RWPE1 (cell line): ENCODE results near the gene ARHGEF7.

Source experiments
- CTCF ChIA-PET: fragments of 350-600 bp; sonication (Branson Sonifier 250); formaldehyde crosslinking; extraction: SDS; loops from one replicate; lab custom pipeline; 2021; lab: Yijun Ruan, JAX
- POLR2A ChIA-PET: fragments of 400-600 bp; formaldehyde crosslinking; extraction: SDS; loops from one replicate; lab custom pipeline; 2020; ENCODE audit warnings: antibody characterized with exemption; ENCODE audit not compliant: low non-redundant PET; lab: Yijun Ruan, JAX
- DNase-seq: peaks from one replicate; pipeline ENCODE4 v3.0.0; 2012; ENCODE audit warnings: low spot score
- H3K27ac ChIP-seq: fragments of 450-650 bp; 2 replicates; pipeline ENCODE4 v1.5.1; 2017
- TF ChIP-seq, protein P1 (sequence below): fragments of 450-650 bp; conservative IDR thresholded peaks from 2 replicates; pipeline ENCODE4 v1.5.1; 2017; ENCODE audit warnings: low read depth, mild to moderate bottlenecking

ARHGEF7 gene

DNA sequence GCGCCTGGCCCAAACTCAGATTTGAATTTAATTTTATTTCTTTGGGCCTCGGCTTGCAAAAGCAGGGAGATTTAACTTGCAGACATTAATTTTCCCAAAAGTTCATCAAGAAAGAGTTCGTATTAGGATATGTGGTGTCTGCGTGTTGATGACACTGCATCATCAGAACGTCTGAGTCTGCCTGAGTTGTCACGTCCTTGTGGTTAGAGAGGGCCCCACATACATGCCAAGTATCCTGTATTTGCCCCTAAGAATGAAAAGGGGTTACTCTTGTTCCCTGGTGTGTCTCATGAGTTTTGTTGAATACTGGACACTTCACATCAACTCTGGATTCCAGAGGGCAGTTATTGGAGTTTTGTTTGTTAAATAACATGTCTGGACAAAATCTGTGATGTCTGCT is 199.7 kb downstream of the ARHGEF7 start:
- H3K27ac ChIP-seq = peak overlapping the region; percentile 27; the same call in 1 of the 2 replicates
- ChIA-PET POLR2A (no interaction called here), CTCF (interaction anchor here (0.6 kb wide), 1 partner anchor 1291 kb away, joined by 3 read pairs; no protein-coding TSS in a partner anchor)
- TF ChIP-seq, protein P1, sequence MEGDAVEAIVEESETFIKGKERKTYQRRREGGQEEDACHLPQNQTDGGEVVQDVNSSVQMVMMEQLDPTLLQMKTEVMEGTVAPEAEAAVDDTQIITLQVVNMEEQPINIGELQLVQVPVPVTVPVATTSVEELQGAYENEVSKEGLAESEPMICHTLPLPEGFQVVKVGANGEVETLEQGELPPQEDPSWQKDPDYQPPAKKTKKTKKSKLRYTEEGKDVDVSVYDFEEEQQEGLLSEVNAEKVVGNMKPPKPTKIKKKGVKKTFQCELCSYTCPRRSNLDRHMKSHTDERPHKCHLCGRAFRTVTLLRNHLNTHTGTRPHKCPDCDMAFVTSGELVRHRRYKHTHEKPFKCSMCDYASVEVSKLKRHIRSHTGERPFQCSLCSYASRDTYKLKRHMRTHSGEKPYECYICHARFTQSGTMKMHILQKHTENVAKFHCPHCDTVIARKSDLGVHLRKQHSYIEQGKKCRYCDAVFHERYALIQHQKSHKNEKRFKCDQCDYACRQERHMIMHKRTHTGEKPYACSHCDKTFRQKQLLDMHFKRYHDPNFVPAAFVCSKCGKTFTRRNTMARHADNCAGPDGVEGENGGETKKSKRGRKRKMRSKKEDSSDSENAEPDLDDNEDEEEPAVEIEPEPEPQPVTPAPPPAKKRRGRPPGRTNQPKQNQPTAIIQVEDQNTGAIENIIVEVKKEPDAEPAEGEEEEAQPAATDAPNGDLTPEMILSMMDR = no peak
- DNase-seq = no peak

DNA sequence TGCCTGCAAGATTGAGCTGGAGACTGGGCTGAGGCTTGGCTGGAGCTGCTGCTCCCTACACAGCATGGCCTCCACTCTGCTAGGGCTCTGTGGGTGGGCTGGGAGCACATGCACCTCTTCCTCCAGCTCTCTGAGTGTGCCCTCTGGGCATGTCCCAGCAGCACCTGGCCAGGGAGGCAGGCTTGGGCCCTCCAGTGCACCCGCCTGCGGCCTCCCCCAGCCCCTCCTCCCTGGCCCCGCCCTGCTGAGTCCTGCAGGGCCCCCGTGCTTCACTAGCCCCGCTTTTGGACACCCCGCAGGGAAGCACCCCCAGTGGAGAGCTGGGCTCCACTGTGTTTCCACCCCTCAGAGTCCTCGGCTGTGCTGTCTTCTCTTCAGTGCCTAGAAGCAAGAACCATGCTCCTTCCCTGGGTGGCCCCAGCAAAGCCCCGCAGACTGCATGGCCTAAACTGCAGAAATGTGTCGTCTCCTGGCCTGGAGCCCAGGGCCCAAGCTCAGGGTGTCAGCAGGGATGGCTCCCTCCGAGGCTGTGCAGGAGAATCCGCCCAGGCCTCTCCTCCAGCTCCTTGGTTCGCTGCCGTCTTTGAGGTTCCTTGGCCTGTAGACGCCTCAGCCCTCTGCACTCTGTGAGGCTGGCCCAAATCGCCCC is 200.4 kb downstream of the ARHGEF7 start:
- POLR2A ChIA-PET = no interaction called here
- TF ChIP-seq, protein P1 = no peak
- peak overlapping the region; percentile 27 for H3K27ac ChIP-seq
- DNase-seq = no peak
- CTCF ChIA-PET = interaction anchor here (0.6 kb wide), 1 partner anchor 1291 kb away, joined by 3 read pairs; no protein-coding TSS in a partner anchor

DNA sequence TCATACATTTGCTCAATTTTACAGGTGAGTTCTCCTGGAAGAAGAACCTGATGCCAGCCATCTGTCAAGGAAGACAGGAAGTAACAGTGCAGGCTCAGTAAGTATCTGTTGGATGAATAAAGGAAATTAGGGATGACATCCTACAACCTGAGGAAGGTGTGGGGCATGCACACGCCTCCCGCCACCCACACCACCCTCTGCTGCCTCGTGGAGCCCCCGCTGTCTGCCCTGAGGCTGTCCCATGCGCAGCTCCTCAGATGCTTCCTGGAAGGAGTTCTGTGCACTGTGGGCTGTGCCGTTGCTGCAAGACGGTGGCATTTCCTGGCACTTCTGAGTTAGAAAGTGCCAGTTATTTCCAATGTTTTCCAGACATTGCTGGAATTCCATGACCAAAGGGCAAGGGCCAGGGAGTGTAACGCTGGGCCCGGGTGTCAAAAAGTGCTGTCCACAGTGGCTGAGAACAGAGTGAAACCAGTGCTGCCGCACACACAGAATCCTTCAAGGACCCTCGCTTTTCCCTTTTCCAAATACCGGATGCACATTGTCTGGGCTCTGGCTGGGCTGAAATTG is 201.1 kb downstream of the ARHGEF7 start:
- no peak for DNase-seq
- CTCF ChIA-PET = no interaction called here
- H3K27ac ChIP-seq = no peak overlapping the region; the same call in 1 of the 2 replicates

DNA sequence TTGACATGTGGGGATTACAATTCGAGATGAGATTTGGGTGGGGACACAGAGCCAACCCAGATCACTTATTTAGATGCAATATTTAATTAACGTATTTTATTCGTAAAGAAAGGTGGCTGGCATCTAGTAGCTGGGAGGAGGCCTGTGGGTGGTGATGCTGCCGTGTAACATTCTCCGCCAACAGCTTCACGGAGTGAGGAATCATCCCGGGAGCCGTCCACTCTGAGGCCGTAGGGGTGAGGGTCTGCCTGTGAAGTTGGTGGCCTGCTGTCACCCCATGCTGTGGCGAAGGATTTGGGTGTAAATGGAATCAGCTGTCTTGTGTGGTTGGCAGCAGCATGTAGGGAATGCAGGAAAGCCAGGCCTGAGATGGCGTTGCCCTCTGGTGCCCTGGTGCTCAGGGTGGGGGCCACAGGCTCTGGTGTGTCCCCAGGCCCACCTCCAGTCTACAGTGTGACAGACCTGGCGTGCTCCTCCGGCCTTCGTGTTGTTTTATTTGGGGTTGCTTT is 202.0 kb downstream of the ARHGEF7 start:
- TF ChIP-seq, protein P1 = no peak
- ChIA-PET CTCF (no interaction called here), POLR2A (no interaction called here)
- H3K27ac ChIP-seq = no peak overlapping the region
- no peak for DNase-seq

More for the DNA sequence above, 201.1 kb downstream of the ARHGEF7 start:
- POLR2A ChIA-PET = no interaction called here
- TF ChIP-seq, protein P1 = no peak

DNA sequence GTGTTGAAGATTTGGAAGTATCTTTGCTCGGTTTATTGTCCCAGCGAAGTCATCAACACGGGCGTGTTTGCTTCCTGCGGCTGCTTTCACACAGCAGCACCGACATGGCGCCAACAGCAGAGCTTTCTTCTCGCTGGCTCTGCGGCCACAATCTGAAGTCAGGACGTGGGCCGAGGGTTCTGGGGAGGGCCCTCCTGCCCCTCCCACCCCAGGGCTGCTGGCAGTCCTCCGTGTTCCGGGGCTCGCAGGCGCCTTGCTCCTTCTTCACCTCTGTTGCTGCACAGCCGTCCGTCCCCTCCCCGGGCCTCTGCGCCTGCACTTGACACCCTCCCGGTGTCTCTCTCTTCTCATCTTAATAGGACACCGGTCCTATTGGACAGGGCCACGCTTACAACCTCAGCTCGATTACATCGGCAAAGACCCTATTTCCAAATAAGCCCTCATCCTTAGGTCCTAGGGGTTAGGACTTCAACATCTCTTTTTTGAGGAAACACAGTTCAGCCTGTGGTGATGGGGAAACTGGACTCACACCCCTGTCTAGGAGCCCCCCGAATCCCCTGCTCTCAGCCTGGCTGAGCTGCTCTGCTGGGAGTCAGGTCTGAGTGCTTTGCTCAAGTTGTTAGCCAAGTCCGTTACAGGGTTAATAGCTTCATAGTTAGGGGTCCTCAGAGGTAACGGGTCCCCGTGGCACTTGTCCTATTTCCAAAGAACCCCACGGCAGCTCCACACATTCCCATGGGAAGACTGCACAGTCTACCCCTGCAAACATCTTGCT is 202.6 kb downstream of the ARHGEF7 start:
- CTCF ChIA-PET = no interaction called here
- no peak for DNase-seq
- POLR2A ChIA-PET = no interaction called here
- H3K27ac ChIP-seq = no peak overlapping the region
- TF ChIP-seq, protein P1 = no peak

DNA sequence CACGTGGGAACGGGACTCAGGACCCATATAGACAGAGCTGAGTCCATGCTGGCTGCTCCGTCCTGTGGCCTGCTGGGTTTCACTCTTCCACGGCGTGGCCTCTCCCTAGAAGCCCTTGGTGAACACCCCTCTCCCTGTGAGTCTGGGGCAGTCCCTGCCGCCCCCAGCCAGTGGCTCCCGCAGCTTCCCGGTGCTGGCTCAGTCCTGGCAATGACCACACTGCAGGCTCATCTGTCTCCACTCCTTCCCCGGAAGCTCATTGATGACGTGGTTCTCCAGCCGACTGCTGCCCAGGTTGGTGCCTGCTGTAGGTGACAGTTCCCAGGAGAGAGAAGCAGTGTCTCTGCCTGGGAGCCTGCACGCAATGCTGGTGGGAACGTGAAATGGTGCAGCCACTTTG is 203.3 kb downstream of the ARHGEF7 start:
- ChIA-PET CTCF (no interaction called here), POLR2A (no interaction called here)
- no peak overlapping the region for H3K27ac ChIP-seq
- no peak for DNase-seq
- TF ChIP-seq, protein P1 = no peak
